SJCRH30 (cell line): Measurements from ENCODE around the gene ELAC1. TPM values are rescaled to one million over a fixed set of nuclear protein-coding genes. Genes with fewer than 3 reads are reported as not detected.
A peak's percentile ranks its signal among the peaks of the same experiment; 100 is the strongest.
"Not testable (repeated sequence)": the region's sequence is repeated elsewhere in the genome, so short reads cannot be mapped to it uniquely, and the experiment has no call there.

Source experiments
- DNase-seq, 2 experiments: peaks; one replicate each; pipeline ENCODE4 v3.0.0-alpha.2; 2015 to 2020
- H3K27ac ChIP-seq: fragments of 250-450 bp; sonication (Bioruptor Pico); 2 replicates; pipeline ENCODE4 v1.5.1; 2020; ENCODE audit warnings: mild to moderate bottlenecking, moderate library complexity
- H3K27me3 ChIP-seq: fragments of 250-450 bp; sonication (Bioruptor Pico); 2 replicates; pipeline ENCODE4 v1.5.1; 2020; ENCODE audit warnings: mild to moderate bottlenecking, moderate library complexity
- H3K36me3 ChIP-seq: fragments of 250-450 bp; sonication (Bioruptor Pico); 2 replicates; pipeline ENCODE4 v1.5.1; 2020; ENCODE audit warnings: mild to moderate bottlenecking, moderate library complexity
- H3K4me1 ChIP-seq: fragments of 250-450 bp; sonication (Bioruptor Pico); 2 replicates; pipeline ENCODE4 v1.5.1; 2020; ENCODE audit warnings: mild to moderate bottlenecking, moderate library complexity
- H3K4me3 ChIP-seq: fragments of 250-450 bp; sonication (Bioruptor Pico); 2 replicates; pipeline ENCODE4 v1.5.1; 2020; ENCODE audit warnings: mild to moderate bottlenecking, moderate library complexity
- H3K9me3 ChIP-seq: fragments of 250-450 bp; sonication (Bioruptor Pico); replicated peaks from 2 replicates; pipeline ENCODE4 v1.5.1; 2020; ENCODE audit warnings: mild to moderate bottlenecking, moderate library complexity
- total RNA-seq: library from RNA; depleted of rRNA; stranded (reverse); fragments of >200 nt; shearing (Covaris generic); gene quantifications from 2 replicates; pipeline ENCODE4 v1.2.3, GENCODE V29; 2014

Gene ELAC1
- total RNA-seq, 1 experiment from 2014 or later, result 7.5 TPM

GRCh38 chr18:50987261-50987660 is 19.4 kb downstream of the ELAC1 start:
- no peak overlapping the region for H3K27ac ChIP-seq
- DNase-seq, result no peak

GRCh38 chr18:50989711-50990110 is 21.9 kb downstream of the ELAC1 start:
- no peaks in the 10 kb centered on the region for H3K36me3 ChIP-seq
- no peaks in the 10 kb centered on the region for H3K4me1 ChIP-seq
- H3K27me3 ChIP-seq, result no peaks in the 10 kb centered on the region
- no peaks in the 10 kb centered on the region for H3K9me3 ChIP-seq
- no peak overlapping the region for H3K27ac ChIP-seq
- DNase-seq, result no peak
- no peak overlapping the region for H3K4me3 ChIP-seq

More at GRCh38 chr18:50987261-50987660, 19.4 kb downstream of the ELAC1 start:
- Histone ChIP-seq H3K4me1 (no peaks in the 10 kb centered on the region), H3K27me3 (no peaks in the 10 kb centered on the region), H3K36me3 (no peaks in the 10 kb centered on the region), H3K4me3 (no peak overlapping the region), H3K9me3 (no peaks in the 10 kb centered on the region)

DNA sequence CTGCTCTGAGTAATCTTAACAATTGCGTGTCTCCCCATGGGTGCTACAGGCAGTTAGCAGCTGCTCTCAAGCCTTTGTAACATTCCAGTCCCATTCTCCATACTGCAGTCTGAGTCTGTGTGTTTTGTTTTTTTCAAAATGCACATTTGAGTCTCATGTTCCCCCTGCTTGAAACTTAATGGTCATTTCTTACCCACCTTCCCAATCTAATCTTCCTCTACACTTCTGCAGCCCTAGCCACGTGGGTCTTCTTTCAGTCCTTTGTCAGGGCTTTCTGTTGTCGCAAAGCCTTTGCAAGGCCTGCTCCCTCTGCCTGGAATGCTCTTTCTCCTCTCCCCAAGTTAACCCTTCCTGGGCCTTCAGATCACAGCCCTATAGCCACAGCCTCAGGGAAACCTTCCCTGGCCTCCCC is 24.5 kb downstream of the ELAC1 start:
- H3K4me1 ChIP-seq, result no peaks in the 10 kb centered on the region
- DNase-seq, result no peak
- H3K36me3 ChIP-seq, result no peaks in the 10 kb centered on the region
- H3K27me3 ChIP-seq, result no peaks in the 10 kb centered on the region
- no peak overlapping the region for H3K27ac ChIP-seq
- H3K4me3 ChIP-seq, result no peak overlapping the region
- H3K9me3 ChIP-seq, result no peaks in the 10 kb centered on the region

DNA sequence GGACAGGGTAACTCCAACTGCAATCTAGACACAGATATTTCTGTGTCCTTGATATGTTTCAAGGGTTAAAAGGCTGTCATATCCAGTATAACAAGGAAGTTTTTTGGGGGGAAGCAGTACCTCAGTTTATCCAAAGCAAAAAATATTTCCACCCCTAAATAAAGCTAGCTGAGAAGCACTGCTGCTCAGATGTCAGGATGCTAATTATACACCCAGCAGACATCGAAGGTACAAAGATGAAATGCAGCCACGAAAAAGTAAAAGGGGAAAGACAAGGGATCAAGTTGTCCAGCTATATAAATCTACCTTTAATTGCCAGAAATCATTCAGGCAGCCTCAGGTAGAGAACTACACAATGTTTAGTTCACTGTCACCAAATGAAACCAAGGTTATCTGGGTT is 26.2 kb downstream of the ELAC1 start:
- Histone ChIP-seq H3K9me3 (no peaks in the 10 kb centered on the region), H3K36me3 (no peaks in the 10 kb centered on the region), H3K27me3 (no peaks in the 10 kb centered on the region), H3K4me3 (no peak overlapping the region), H3K27ac (no peak overlapping the region), H3K4me1 (no peaks in the 10 kb centered on the region)
- DNase-seq, result no peak

DNA sequence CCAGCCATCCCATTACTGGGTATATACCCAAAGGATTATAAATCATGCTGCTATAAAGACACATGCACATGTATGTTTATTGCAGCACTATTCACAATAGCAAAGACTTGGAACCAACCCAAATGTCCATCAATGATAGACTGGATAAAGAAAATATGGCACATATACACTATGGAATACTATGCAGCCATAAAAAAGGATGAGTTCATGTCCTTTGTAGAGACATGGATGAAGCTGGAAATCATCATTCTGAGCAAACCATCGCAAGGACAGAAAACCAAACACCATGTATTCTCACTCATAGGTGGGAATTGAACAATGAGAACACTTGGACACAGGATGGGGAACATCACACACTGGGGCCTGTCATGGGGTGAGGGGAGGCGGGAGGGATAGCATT is 35.3 kb downstream of the ELAC1 start:
- not testable (repeated sequence) for H3K4me3 ChIP-seq, H3K27me3 ChIP-seq, H3K36me3 ChIP-seq, H3K4me1 ChIP-seq, H3K9me3 ChIP-seq, H3K27ac ChIP-seq, DNase-seq

- no peaks in the 10 kb centered on the region for H3K36me3 ChIP-seq
- peaks cover 3% of the 10 kb centered on the region; the same call in 1 of the 2 replicates for H3K4me1 ChIP-seq
- no peak for DNase-seq
- H3K9me3 ChIP-seq, result no peaks in the 10 kb centered on the region; the same call in 1 of the 2 replicates
- no peak overlapping the region for H3K27ac ChIP-seq
- no peaks in the 10 kb centered on the region for H3K27me3 ChIP-seq
- H3K4me3 ChIP-seq, result no peak overlapping the region
Observed at GRCh38 chr18:51006061-51006818, 38.4 kb downstream of the ELAC1 start.

GRCh38 chr18:51006948-51007789 is 39.3 kb downstream of the ELAC1 start:
- Histone ChIP-seq H3K36me3 (no peaks in the 10 kb centered on the region), H3K9me3 (no peaks in the 10 kb centered on the region; the same call in 1 of the 2 replicates), H3K4me3 (no peak overlapping the region), H3K27me3 (no peaks in the 10 kb centered on the region), H3K4me1 (peaks cover 3% of the 10 kb centered on the region; the same call in 1 of the 2 replicates), H3K27ac (no peak overlapping the region)
- DNase-seq, result no peak

DNA sequence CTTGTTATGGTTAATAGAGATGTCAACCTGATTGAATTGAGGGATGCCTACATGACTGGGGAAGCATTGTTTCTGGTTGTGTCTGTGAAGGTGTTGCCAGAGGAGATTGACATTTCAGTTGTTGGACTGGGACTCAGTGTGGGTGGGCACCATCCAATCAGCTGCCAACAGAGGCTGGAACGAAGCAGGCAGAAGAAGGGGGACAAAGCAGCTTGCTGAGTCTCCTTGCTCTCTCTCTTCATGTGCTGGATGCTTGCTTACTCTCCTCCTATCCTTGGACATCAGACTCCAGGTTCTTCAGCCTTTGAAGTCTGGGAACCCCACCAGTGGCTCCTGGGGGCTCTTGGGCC is 39.9 kb downstream of the ELAC1 start:
- Histone ChIP-seq H3K27me3 (no peaks in the 10 kb centered on the region), H3K36me3 (no peaks in the 10 kb centered on the region), H3K4me3 (no peak overlapping the region), H3K27ac (no peak overlapping the region), H3K9me3 (no peaks in the 10 kb centered on the region; the same call in 1 of the 2 replicates), H3K4me1 (peaks cover 3% of the 10 kb centered on the region; the same call in 1 of the 2 replicates)
- DNase-seq, result no peak

DNA sequence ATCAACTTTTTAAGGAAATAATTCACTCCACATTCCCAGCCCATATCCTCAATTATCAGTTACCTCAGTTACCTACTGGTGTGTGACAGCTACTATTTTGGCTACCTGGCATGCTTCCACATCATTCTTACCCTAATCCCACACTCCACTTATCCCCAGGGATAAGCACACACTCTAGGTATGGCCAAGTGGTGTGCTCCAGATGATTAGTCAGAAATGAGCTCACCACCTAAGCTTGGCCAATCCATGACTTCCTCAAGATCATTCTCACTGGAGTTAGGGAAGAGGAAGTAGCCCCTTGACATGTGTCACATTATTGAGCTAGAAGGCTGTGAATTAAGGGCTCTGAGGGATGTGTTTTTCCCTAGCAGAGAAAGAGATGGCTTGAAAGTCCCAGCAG is 41.2 kb downstream of the ELAC1 start:
- no peak for DNase-seq
- no peaks in the 10 kb centered on the region for H3K36me3 ChIP-seq
- H3K27ac ChIP-seq, result no peak overlapping the region
- H3K4me1 ChIP-seq, result peaks cover 3% of the 10 kb centered on the region; the same call in 1 of the 2 replicates
- H3K4me3 ChIP-seq, result no peak overlapping the region
- no peaks in the 10 kb centered on the region for H3K27me3 ChIP-seq
- no peaks in the 10 kb centered on the region for H3K9me3 ChIP-seq

GRCh38 chr18:51010218-51010617 is 42.4 kb downstream of the ELAC1 start:
- Histone ChIP-seq H3K9me3 (no peaks in the 10 kb centered on the region), H3K4me1 (peaks cover 3% of the 10 kb centered on the region; the same call in 1 of the 2 replicates), H3K36me3 (no peaks in the 10 kb centered on the region), H3K27ac (no peak overlapping the region), H3K4me3 (no peak overlapping the region), H3K27me3 (no peaks in the 10 kb centered on the region)
- DNase-seq, result no peak

GRCh38 chr18:51011709-51012108 is 43.9 kb downstream of the ELAC1 start:
- no peak overlapping the region for H3K4me3 ChIP-seq
- DNase-seq, result no peak
- peaks cover 3% of the 10 kb centered on the region; the same call in 1 of the 2 replicates for H3K4me1 ChIP-seq
- H3K27ac ChIP-seq, result no peak overlapping the region
- H3K36me3 ChIP-seq, result no peaks in the 10 kb centered on the region
- H3K27me3 ChIP-seq, result no peaks in the 10 kb centered on the region
- no peaks in the 10 kb centered on the region for H3K9me3 ChIP-seq

DNA sequence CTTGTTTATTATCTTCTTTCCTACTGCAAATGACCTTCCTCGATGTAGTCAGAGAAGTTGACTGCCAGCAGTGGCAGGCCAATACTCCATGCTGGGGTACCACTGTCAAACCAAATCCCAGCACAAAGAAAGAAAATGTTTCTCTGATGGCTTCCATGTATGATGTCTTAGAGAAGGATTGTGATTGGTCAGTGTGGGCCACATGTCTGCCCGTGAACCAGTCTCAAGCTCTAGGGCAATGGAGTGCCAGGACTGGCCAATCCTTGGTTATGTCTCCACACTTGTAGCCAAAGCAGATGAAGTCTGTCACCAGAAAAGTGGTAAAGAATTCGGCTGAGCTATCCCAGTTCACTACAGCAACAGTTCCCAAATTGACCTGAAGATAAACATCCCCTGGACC is 44.6 kb downstream of the ELAC1 start:
- H3K4me3 ChIP-seq, result no peak overlapping the region
- no peaks in the 10 kb centered on the region for H3K27me3 ChIP-seq
- no peaks in the 10 kb centered on the region for H3K9me3 ChIP-seq
- no peak overlapping the region for H3K27ac ChIP-seq
- H3K36me3 ChIP-seq, result no peaks in the 10 kb centered on the region
- DNase-seq, result no peak
- peaks cover 3% of the 10 kb centered on the region; the same call in 1 of the 2 replicates for H3K4me1 ChIP-seq

DNA sequence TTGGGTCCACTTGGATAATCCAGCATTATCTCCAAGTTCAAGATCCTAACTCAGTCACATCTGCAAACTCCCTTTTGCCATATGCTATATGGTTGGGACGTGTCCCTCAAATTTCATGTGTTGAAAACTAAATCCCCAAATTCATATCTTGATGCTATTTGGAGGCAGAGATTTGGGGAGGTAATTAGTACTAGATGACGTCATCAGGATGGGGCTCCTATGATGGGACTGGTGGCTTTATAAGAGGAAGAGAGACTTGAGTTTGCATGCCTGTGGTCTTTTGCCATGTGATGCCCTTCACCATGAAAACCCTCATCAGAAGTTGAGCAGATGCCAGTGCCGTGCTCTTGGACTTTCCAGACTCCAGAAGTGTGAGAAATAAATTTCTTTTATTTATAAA is 45.4 kb downstream of the ELAC1 start:
- Histone ChIP-seq H3K9me3 (no peaks in the 10 kb centered on the region), H3K27me3 (no peaks in the 10 kb centered on the region), H3K4me1 (peaks cover 3% of the 10 kb centered on the region; the same call in 1 of the 2 replicates), H3K27ac (no peak overlapping the region), H3K36me3 (no peaks in the 10 kb centered on the region), H3K4me3 (no peak overlapping the region)
- DNase-seq, result no peak

- no peaks in the 10 kb centered on the region for H3K27me3 ChIP-seq
- H3K4me3 ChIP-seq, result no peak overlapping the region
- no peaks in the 10 kb centered on the region for H3K36me3 ChIP-seq
- no peaks in the 10 kb centered on the region for H3K4me1 ChIP-seq
- no peaks in the 10 kb centered on the region for H3K9me3 ChIP-seq
- peak; percentile 20 to 24 for DNase-seq
- H3K27ac ChIP-seq, result no peak overlapping the region
Observed at GRCh38 chr18:51017140-51017879, 49.5 kb downstream of the ELAC1 start.

DNA sequence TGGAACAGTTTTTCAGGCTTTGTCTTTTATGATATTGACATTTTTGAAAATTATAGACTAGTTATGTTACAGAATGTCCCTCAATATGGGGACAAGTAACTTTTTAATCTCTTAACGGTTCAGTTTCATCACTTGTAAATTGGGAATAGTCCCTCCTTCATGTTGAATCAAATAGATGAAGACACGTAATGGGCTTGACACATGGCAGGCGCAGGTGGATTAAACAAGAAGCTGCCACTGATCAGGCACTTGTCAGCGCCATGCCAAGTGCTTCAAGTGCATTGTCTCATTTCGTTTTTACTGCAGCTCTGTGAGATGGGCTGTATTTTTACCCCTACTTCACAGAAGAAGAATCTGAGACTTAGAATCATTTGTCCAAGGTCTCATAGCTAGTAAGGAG is 52.7 kb downstream of the ELAC1 start:
- Histone ChIP-seq H3K27me3 (no peaks in the 10 kb centered on the region), H3K4me1 (no peaks in the 10 kb centered on the region), H3K36me3 (no peaks in the 10 kb centered on the region; the same call in 1 of the 2 replicates), H3K27ac (no peak overlapping the region), H3K4me3 (no peak overlapping the region), H3K9me3 (no peaks in the 10 kb centered on the region)
- no peak for DNase-seq
